ENCODE results near the gene HECTD4. TPM values are rescaled to one million over a fixed set of nuclear protein-coding genes. Genes with fewer than 3 reads are reported as not detected.

The HECTD4 gene
- total RNA-seq, 1 experiment from 2014 or later: 31.2 TPM

- RAD21 ChIA-PET (ENCODE audit: low non-redundant PET in 1 of 2, low total read pairs in 2 of 2, uncharacterized antibody in 2 of 2, unreplicated experiment in 2 of 2): no interaction called here
- Histone ChIP-seq H3K9me2 (ENCODE audit: insufficient read depth) (no peaks in the 10 kb centered on the region), H3K4me1 (ENCODE audit: control insufficient read depth in 1 of 2, insufficient read depth in 2 of 2, low read length in 2 of 2) (peaks cover 4 to 5% of the 10 kb centered on the region in 2 experiments), H3K4me2 (ENCODE audit: low read length) (no peak overlapping the region), H3K9ac (ENCODE audit: low read length) (no peak overlapping the region), H3K9me3 (ENCODE audit: control insufficient read depth in 1 of 2, insufficient read depth in 1 of 2, low read depth in 1 of 2, low read length in 2 of 2) (no peaks in the 10 kb centered on the region), H4K20me1 (ENCODE audit: insufficient read depth) (no peaks in the 10 kb centered on the region), H3K36me3 (ENCODE audit: control insufficient read depth in 1 of 2, insufficient read depth in 2 of 2, low read length in 2 of 2) (peaks cover 15 to 45% of the 10 kb centered on the region in 2 experiments), H3K4me3 (replicated peaks in 1 of 2; ENCODE audit: low read depth in 1 of 2, low read length in 2 of 2) (no peak overlapping the region), H3K27me3 (ENCODE audit: insufficient read depth, low read length) (no peaks in the 10 kb centered on the region), H2AFZ (ENCODE audit: low read depth, low read length, poor library complexity, severe bottlenecking) (no peak overlapping the region), H3K27ac (ENCODE audit: low read depth, low read length) (no peak overlapping the region), H3K79me2 (ENCODE audit: insufficient read depth, low read length) (no peaks in the 10 kb centered on the region)
- CTCF ChIA-PET: no interaction called here
- ATAC-seq: no peak
- no TSS peak for BruUV-seq (replicated peaks)
- DNase-seq (ENCODE audit: low read depth, low spot score): no peak
- intact Hi-C loops (cut with micrococcal nuclease): no loop called here
- POLR2A ChIA-PET: no interaction called here
- no peak for TF ChIP-seq CBX3 (IDR thresholded peaks at IDR 0.05; ENCODE audit: low read depth)
- no peak for TF ChIP-seq SP1 (IDR thresholded peaks at IDR 0.05; ENCODE audit: low read depth)
- TF ChIP-seq POLR2A (IDR thresholded peaks at IDR 0.05; ENCODE audit: borderline replicate concordance, extremely low read depth, insufficient read depth, insufficient read length): no peak
- TF ChIP-seq MAX (IDR thresholded peaks at IDR 0.05): no peak
- no peak for TF ChIP-seq JUND (IDR thresholded peaks at IDR 0.05)
- no peak for TF ChIP-seq SRF (IDR thresholded peaks at IDR 0.05; ENCODE audit: low read depth)
- TF ChIP-seq POLR2AphosphoS5 (IDR thresholded peaks at IDR 0.05; ENCODE audit: low read depth, low read length): no peak
Observed at GRCh38 chr12:112140728-112141127, 241.5 kb downstream of the HECTD4 start.

DNA sequence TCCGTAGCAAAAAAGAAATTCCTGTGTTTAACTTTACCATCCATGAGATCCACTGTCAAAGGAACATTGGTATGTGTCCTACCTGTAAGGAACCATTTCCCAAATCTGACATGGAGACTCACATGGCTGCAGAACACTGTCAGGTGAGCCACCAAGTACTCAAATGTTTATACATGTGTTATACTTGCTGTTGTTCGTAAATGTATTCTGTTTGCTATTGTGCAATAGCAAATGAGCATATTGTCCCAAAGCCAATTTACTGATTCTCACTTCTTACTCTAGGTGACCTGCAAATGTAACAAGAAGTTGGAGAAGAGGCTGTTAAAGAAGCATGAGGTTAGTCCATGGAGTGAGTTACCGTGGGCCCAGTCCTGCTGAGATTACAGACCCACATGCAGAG, 247.5 kb downstream of the HECTD4 start:
- POLR2A ChIA-PET: interaction anchor here (0.6 kb wide), 1 partner anchor 269 kb away, joined by 3 read pairs; no protein-coding TSS in a partner anchor
- no peaks in the 10 kb centered on the region for H3K9me2 ChIP-seq (ENCODE audit: insufficient read depth)
- peaks cover 4 to 5% of the 10 kb centered on the region in 2 experiments for H3K4me1 ChIP-seq (ENCODE audit: control insufficient read depth in 1 of 2, insufficient read depth in 2 of 2, low read length in 2 of 2)
- TF ChIP-seq ZFX (IDR thresholded peaks at IDR 0.05): no peak
- 0 out of 2 replicates have a peak, but pooled peaks have one; percentile 11 for TF ChIP-seq CEBPB (IDR thresholded peaks at IDR 0.05; ENCODE audit: low read depth)
- DNase-seq (ENCODE audit: low read depth, low spot score): no peak
- no peak for ATAC-seq
- intact Hi-C loops (cut with micrococcal nuclease): no loop called here
- no peaks in the 10 kb centered on the region for H3K9me3 ChIP-seq (ENCODE audit: control insufficient read depth in 1 of 2, insufficient read depth in 1 of 2, low read depth in 1 of 2, low read length in 2 of 2)
- H3K27me3 ChIP-seq (ENCODE audit: insufficient read depth, low read length): no peaks in the 10 kb centered on the region
- H2AFZ ChIP-seq (ENCODE audit: low read depth, low read length, poor library complexity, severe bottlenecking): no peak overlapping the region
- H3K4me3 ChIP-seq (replicated peaks in 1 of 2; ENCODE audit: low read depth in 1 of 2, low read length in 2 of 2): no peak overlapping the region
- no peak overlapping the region for H3K9ac ChIP-seq (ENCODE audit: low read length)
- no TSS peak for BruUV-seq (replicated peaks)
- H4K20me1 ChIP-seq (ENCODE audit: insufficient read depth): no peaks in the 10 kb centered on the region
- 0 out of 2 replicates have a peak, but pooled peaks cover 6% of the 10 kb centered on the region for H3K79me2 ChIP-seq (ENCODE audit: insufficient read depth, low read length)
- H3K36me3 ChIP-seq (ENCODE audit: control insufficient read depth in 1 of 2, insufficient read depth in 2 of 2, low read length in 2 of 2): peaks cover 6 to 21% of the 10 kb centered on the region in 2 experiments; a peak in 3 of 4 replicates
- CTCF ChIA-PET: no interaction called here
- RAD21 ChIA-PET (ENCODE audit: low non-redundant PET in 1 of 2, low total read pairs in 2 of 2, uncharacterized antibody in 2 of 2, unreplicated experiment in 2 of 2): no interaction called here
- no peak overlapping the region for H3K4me2 ChIP-seq (ENCODE audit: low read length)
- H3K27ac ChIP-seq (ENCODE audit: low read depth, low read length): no peak overlapping the region
